Upper lobe of left lung (tissue), 4 donors: ENCODE results near the gene USH1C.

Experiments used
- POLR2A ChIP-seq, 4 donors: fragments of 450-650 bp; IDR thresholded peaks; one replicate each; pipeline ENCODE4 v1.5.1; 2016 to 2017; ENCODE audit warnings: antibody characterized with exemption in 4 of 4, mild to moderate bottlenecking in 2 of 4
- POLR2AphosphoS5 ChIP-seq, 2 donors: sonication (generic); formaldehyde crosslinking; IDR thresholded peaks; one replicate each; pipeline ENCODE4 v1.5.1; 2017; ENCODE audit warnings: antibody characterized with exemption in 2 of 2
- TF ChIP-seq, protein P1 (sequence below), 6 experiments: fragments of 450-650 bp in 4 of 6; fragments of 200-600 bp in 2 of 6; sonication (generic) in 2 of 6; IDR thresholded peaks; one replicate each; pipeline ENCODE4 v1.5.1; 2016 to 2019; ENCODE audit warnings: antibody characterized with exemption in 6 of 6

DNA sequence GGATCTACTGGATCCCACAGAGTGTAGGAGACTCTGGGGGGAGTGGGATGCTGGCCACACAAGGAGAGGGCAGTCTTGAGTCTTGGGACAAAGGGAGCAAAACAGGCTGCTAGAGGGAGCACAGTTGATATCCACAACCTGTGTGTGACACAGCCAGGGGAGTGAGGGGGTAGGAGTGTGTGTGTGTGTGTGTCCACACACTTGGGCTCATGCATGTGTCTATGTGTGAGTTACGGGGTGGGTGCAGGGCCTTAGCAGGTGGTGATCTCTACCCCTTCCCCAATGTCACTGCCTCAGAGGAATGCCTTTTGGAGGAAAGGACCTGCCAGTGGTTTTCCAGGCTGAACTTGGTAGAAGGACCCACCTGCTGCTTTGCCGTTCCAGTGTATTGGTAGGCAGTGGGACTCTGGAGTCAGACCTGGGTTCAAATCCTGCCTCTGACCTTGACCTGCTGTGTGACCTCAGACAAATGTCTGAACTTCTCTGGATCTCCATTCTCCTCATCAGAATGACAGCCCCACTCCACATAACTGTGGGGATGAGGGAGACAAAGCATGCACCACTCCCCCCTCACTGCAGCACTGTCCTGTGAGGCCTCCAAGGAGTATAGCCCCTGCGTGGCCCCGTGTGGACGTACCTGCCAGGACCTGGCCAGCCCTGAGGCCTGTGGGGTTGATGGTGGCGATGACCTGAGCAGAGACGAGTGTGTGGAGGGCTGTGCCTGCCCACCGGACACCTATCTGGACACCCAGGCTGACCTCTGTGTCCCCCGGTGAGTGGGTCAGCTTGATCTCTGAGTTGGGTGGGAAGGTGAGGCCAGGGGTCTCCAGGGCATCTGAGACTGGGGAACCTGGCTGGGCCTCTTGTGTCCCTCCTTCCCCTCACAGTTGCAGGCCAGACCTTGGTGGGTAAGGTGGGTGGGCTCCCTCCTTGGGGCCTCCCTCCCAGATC lies 30.2 kb upstream of the USH1C start:
- TF ChIP-seq, protein P1, sequence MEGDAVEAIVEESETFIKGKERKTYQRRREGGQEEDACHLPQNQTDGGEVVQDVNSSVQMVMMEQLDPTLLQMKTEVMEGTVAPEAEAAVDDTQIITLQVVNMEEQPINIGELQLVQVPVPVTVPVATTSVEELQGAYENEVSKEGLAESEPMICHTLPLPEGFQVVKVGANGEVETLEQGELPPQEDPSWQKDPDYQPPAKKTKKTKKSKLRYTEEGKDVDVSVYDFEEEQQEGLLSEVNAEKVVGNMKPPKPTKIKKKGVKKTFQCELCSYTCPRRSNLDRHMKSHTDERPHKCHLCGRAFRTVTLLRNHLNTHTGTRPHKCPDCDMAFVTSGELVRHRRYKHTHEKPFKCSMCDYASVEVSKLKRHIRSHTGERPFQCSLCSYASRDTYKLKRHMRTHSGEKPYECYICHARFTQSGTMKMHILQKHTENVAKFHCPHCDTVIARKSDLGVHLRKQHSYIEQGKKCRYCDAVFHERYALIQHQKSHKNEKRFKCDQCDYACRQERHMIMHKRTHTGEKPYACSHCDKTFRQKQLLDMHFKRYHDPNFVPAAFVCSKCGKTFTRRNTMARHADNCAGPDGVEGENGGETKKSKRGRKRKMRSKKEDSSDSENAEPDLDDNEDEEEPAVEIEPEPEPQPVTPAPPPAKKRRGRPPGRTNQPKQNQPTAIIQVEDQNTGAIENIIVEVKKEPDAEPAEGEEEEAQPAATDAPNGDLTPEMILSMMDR (IDR thresholded peaks at IDR 0.05) = no peak
- TF ChIP-seq POLR2A (IDR thresholded peaks at IDR 0.05) (no peak), POLR2AphosphoS5 (IDR thresholded peaks at IDR 0.05) (no peak)
